ENCODE measurements around the gene MCOLN1.

MCOLN1 gene

GRCh38 chr19:7504684-7505083, 17.7 kb upstream of the MCOLN1 start:
- DNase-seq = no peak

- no peak for DNase-seq
Observed at GRCh38 chr19:7505288-7505681, 17.1 kb upstream of the MCOLN1 start.

GRCh38 chr19:7505682-7506384, 16.6 kb upstream of the MCOLN1 start:
- no peak for DNase-seq

DNA sequence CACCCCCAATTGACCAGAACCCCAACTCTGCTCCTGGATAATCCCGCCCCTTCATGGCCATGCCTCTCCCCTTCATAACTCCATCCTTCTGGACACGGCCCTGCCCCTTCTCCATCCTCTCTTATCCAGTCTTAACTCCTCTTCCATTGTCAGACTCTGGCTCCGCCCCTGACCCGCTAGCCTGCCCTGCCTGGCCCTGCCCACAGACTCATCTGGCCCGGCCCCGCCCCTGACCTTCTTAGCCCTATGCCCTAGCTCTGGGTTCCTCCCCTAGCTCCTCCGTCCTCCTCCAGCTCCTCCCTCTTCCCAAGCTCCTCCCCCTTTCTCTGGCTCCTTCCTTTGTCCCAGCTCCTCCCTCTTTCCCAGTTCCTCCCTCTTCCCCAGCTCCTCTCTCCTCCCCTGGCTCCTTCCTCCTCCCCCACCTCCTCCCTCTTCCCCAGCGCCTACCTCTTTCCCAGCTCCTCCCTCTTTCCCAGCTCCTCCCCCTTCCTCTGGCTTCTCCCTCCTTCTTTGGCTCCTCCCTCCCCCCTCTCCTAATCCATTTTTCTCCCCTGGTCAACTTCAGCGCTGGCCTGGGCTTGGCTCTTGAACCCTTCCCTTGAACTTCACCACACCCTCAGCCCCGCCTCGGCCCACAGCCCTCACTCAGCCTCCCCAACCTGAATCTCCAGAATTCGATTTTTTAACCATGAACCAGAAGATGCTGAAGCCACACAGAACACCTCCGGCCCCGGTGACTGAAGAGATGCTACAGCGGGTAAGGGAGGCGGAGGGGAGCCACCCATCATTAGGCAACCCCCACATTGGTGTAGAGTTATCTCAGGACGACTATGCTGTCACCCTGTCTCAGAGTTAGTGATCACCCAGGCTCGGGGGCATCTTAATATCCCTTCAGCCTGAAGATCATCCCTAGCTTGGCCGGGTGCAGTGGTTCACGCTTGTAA, 15.8 kb upstream of the MCOLN1 start:
- DNase-seq = peak; percentile 61

DNA sequence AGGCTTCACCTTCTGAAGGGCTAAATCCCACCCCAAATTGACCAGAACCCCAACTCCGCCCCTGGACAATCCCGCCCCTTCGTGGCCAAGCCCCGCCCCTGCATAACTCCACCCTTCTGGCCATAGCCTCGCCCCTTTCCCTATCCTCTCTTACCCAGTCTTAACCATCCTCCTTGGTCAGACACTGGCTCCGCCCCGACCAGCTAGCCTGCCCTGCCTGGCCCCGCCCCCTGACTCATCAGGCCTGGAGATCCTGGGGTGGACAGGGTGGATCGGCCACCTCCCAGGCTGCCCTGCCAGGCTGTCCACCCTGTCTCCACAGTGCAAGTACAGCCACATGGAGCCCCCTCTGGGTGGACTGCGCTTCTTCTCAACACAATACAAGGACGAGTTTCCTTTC, 14.5 kb upstream of the MCOLN1 start:
- peak; percentile 52 for DNase-seq

DNA sequence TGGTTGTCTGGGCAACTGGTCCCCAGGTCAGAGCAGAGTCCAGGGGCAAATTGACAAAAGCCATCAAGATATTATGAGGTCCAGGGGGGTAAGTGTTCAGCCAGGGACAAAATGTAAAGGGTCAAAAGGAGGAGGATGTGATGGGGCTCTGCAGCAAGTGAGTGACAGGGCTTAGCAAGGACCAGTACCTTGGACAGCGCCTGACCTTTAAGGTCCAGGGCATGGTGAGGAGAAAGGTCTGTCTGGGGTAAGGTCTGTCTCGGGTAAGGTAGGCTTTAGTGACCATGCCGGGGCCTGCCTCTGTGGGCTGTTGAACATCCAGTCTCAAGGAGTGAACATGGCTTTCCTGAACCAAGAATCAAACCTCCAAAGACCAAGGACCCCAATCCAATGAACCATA, 12.8 kb upstream of the MCOLN1 start:
- no peak for DNase-seq

GRCh38 chr19:7512400-7512851, 10.0 kb upstream of the MCOLN1 start:
- no peak for DNase-seq

DNA sequence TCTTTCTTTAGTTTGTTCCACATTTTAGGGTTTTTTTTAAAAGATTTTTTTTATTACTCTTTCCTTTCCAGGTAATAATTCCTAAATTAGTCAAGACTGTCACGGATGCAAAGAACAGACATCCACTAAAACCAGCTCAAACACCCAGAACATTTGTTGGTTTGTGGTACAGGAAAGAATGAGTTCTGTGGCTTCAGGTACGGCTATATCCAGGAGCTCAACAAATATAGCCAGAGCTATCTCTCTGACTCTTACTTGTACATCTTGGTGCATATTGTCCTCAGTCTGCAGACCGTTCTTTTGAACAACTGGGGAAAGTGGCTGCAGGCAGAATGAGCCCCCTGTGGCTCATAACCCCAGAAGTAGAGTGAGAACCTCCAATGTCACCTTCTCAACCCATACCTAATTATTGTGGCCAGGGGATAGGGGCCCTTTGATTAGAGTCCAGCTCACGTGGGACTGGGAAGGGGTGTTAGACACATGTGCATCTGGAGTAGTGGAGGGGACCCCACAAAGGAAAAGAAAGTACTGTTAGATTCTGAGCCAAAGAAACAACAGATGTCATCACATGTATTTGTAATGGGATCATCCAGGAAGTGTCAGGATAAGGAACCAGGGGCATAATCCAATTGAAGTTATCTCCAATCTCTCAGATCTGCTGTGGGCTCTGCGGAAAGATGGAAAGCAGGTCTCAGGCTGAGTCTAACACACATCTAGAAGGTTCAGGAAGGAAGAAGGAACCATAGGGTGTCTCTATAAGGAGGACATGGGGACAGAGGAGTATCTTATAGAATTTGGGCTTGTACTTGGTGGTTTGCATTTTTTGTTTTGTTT, 8.4 kb upstream of the MCOLN1 start:
- no peak for DNase-seq

DNA sequence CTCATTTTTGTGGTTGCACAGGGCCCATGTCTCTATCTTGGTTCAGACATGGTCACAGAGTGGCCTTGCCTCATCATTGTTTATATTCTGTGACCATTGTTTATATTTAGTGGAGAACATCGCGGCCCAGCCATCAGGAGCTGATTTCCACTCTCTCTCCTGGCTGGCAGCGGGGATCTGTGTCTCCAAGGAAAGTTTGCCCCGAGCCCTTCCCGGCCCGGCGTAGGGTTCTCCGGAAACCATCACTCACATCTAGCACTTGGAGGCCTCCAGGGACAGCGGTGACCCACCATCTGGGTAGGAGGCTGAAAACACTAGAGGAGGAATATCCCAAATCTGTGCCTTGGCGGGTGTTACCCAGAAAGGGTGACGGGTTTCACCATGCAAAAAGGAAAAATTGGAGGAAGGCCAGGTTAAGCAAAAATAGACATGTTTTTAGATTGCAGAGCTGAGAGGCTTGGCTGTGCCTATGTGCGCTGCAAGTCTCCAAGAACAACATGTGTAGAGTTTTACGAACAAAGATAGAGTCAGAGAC, 7.2 kb upstream of the MCOLN1 start:
- no peak for DNase-seq

DNA sequence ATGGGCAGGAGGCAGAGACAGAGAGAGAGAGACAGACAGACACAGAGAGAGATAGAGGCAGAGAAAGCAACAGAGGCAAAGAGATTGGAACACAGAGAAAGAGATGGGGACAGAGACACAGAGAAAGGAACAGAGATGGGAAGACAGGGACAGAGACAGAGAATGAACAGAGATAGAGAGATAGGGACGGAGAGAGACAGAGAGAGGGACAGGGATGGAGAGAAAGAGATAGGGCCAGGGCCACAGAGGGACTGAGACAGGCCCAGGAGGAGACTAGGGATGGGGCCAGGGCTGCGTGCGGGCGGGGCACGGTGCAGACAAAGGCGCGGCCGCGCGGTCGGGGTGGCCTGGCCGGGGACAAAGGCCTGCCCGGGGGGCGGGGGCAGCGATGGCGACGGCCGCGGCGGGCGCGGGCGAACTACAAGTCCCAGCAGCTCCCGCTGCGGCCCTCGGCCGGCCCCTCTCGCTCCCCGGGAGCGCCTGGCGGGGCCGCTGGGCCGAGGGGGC, 6.7 kb upstream of the MCOLN1 start, which contains the start of gene ZNF358:
Gene ZNF358, plus strand, starts transcription at position 459 of the 507 bp plus-strand sequence. CDS start 3,140 bp downstream, outside the sequence.
- DNase-seq = peak; percentile 68

- DNase-seq = no peak
Observed at GRCh38 chr19:7516333-7516732, 6.1 kb upstream of the MCOLN1 start.

DNA sequence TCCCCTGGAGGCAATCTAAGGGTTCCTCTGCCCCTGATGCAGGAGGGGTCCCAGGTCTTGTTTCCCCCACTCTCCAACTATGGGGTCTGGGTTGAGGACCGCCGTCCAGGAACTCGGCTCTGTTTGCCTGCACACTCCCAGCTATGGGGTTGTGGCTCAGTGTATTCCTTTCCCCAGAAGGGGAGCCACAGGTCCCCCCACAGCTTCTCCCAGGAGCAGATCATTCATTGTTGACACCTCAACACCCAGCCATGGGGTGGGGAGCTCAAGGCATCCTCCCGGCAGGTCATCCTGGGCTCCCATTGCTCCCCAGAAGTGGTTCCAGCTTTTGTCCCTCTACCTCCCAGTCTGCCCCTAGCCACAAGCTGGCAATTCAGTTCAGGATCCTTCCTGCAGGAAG, 5.5 kb upstream of the MCOLN1 start:
- DNase-seq = no peak

GRCh38 chr19:7519361-7520130, 2.9 kb upstream of the MCOLN1 start:
- DNase-seq = no peak

GRCh38 chr19:7520131-7521051, 2.0 kb upstream of the MCOLN1 start:
- no peak for DNase-seq

DNA sequence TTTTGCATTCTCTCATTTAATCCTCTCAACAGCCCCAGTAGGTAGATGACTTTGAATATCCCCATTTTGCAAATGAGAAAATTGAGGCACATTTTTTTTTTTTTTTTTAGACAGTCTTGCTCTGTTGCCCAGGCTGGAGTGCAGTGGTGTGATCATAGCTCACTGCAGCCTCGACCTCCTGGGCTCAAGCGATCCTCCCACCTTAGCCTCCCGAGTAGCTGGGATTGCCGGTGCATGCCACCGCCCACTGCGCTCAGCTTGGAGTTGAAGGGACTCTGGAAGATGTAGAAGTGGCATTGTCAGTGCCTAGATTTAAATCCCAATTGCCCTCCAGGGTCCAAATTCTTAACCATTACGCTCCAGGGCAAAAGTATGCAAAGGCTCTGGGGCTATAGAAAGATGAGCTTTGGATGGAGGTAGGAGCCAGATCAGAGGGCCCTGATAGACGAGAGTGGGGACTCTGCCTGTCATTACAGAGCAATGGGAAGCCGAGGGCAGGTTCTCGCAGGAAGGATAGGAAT, 813 bp upstream of the MCOLN1 start:
- DNase-seq = no peak

- no peak for DNase-seq
Observed at GRCh38 chr19:7522923-7523667, 671 bp downstream of the MCOLN1 start.

DNA sequence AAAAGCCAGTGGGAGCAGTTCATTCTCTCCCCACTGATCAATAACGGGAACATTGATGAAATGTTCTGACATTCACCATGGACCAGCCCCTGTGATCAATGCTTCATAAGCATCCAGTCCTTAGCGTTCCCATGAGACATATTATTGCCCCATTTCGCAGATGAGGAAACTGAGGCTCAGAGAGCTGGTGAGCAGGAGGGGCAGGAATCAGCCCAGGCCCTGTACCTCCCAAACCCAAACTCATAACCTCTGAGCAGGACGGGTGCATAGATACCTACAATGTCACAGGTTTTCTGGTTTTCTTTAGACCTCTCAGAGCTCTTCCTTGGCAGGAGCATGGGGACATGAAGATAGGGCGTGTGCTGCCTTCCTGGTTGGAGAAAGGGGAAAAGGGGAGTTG, 2.1 kb downstream of the MCOLN1 start:
- no peak for DNase-seq

DNA sequence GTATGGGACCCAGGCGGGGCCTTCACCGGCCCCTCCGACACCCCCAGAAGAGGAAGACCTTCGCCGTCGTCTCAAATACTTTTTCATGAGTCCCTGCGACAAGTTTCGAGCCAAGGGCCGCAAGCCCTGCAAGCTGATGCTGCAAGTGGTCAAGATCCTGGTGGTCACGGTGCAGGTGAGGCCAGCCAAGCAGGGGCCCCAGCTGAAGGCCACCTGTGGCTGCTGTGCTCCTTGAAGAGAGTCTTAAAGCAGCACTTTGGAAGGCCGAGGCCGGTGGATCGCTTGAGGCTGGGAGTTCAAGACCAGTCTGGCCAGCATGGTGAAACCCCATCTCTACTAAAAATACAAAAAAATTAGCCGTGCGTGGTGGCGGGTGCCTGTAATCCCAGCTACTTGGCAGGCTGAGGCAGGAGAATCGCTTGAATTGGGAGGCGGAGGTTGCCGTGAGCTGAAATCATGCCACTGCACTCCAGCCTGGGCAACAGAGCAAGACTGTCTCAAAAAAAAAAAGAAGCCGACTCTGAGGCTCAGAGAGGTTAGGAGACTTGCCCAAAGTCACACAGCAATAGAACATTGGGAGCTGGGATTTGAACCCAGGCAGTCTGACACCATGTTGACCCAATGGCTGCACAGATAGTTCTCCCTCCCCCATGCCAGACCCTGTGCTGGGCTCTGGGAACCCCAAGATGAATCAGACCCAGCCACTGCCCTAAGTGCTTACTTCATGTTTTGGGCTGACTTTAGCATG, 2.7 kb downstream of the MCOLN1 start:
- DNase-seq = no peak
